ENCODE results near the gene PPP1R36.
"Not testable (repeated sequence)": the region's sequence is repeated elsewhere in the genome, so short reads cannot be mapped to it uniquely, and the experiment has no call there.

PPP1R36 gene

DNA sequence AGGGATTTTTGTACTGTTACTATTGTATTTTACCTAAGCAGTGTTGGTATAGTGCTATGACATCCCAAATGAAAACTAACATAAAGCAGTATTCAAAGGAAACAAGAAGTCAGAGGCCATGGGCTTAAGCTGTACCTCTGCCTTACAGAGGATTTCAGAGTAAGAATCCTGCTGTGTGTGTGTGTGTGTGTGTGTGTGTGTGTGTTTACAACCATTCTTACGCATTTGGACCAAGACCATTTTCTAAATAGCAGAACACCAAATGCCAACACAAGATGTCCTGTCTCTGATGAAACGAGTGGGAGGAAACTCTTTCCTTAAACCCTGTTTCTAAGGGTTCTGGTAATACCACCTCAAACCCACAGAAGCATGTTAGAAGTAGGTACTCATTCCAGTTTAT lies 64.4 kb downstream of the PPP1R36 start:
- 80% methylated on average over 1 of the region's 2 CpGs; no CpG with 5 or more reads in 1 of the 2 experiments for WGBS, 2 experiments (ENCODE audit: insufficient coverage in 2 of 2)
- Histone ChIP-seq H3K27ac (ENCODE audit: low read depth, low read length, severe bottlenecking) (no peak overlapping the region), H3K36me3 (ENCODE audit: control insufficient read depth, insufficient read depth, low read length) (no peaks in the 10 kb centered on the region), H3K4me3 (ENCODE audit: extremely low read depth, insufficient read depth, low read length, poor library complexity, severe bottlenecking) (no peak overlapping the region), H3K9me3 (ENCODE audit: control insufficient read depth, low read length) (no peaks in the 10 kb centered on the region), H3K4me1 (ENCODE audit: control insufficient read depth, insufficient read depth, low read length, poor library complexity, severe bottlenecking) (peaks cover 28% of the 10 kb centered on the region)

DNA sequence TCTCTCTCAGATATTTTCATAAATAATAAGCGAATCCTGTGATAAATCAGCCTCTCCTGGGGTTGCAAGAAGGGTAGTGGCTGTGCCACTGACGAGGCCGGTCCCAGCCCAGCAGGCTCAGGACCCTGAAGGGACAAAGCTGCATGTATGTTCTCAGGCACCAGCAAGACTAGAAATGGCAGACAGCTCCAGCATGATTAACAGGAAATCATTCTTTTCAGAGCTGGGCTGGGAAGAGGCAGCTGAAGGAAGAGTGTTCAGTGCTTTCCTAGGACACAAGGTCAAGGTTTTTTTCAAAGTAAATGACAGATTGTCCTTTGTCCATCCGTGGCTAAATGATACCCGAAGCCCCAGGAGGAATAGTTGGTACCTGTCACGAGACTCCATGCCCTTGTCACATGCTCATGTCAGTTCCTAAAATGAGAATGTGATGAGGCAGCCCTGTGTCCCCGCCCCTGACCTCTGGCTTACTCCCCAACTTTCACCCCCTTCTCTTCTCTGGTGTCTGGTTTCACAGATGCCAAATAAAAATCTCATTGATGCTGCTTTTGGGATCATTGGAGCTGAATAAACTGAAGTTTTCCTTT lies 65.1 kb downstream of the PPP1R36 start:
- no peak overlapping the region for H3K27ac ChIP-seq (ENCODE audit: low read depth, low read length, severe bottlenecking)
- peaks cover 32% of the 10 kb centered on the region for H3K4me1 ChIP-seq (ENCODE audit: control insufficient read depth, insufficient read depth, low read length, poor library complexity, severe bottlenecking)
- no peaks in the 10 kb centered on the region for H3K36me3 ChIP-seq (ENCODE audit: control insufficient read depth, insufficient read depth, low read length)
- no peak overlapping the region for H3K4me3 ChIP-seq (ENCODE audit: extremely low read depth, insufficient read depth, low read length, poor library complexity, severe bottlenecking)
- no peaks in the 10 kb centered on the region for H3K9me3 ChIP-seq (ENCODE audit: control insufficient read depth, low read length)
- 83 to 90% methylated on average over 4 to 5 of the region's 7 CpGs for WGBS, 2 experiments (ENCODE audit: insufficient coverage in 2 of 2)

DNA sequence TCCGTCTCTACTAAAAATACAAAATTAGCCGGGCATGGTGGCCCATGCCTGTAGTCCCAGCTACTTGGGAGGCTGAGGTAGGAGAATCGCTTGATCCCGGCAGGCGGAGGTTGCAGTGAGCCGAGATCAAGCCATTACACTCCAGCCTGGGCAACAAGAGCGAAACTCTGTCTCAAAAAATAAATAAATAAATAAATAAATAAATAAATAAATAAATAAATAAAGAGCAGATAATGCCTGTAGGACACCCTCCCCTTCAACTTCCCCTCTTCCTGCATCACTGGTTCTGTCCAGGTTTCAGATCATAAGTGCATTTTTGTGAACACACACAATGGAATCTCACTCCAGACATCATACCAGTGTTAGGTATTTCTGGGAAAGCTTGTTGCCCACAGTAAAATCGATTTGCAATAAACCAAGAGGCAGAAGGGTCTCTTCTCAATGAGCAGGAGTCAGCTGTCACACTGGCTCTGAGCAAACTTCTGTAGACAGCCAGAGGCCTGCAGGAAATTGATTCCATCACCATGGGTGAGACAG lies 68.2 kb downstream of the PPP1R36 start:
- H3K4me3 ChIP-seq (ENCODE audit: extremely low read depth, insufficient read depth, low read length, poor library complexity, severe bottlenecking); H3K36me3 ChIP-seq (ENCODE audit: control insufficient read depth, insufficient read depth, low read length); H3K9me3 ChIP-seq (ENCODE audit: control insufficient read depth, low read length): not testable (repeated sequence)
- H3K4me1 ChIP-seq (ENCODE audit: control insufficient read depth, insufficient read depth, low read length, poor library complexity, severe bottlenecking) = peaks cover 20% of the 10 kb centered on the region
- 63 to 95% methylated on average over 1 to 6 of the region's 8 CpGs for WGBS, 2 experiments (ENCODE audit: insufficient coverage in 2 of 2)
- peak overlapping the region; percentile 45 for H3K27ac ChIP-seq (ENCODE audit: low read depth, low read length, severe bottlenecking)

DNA sequence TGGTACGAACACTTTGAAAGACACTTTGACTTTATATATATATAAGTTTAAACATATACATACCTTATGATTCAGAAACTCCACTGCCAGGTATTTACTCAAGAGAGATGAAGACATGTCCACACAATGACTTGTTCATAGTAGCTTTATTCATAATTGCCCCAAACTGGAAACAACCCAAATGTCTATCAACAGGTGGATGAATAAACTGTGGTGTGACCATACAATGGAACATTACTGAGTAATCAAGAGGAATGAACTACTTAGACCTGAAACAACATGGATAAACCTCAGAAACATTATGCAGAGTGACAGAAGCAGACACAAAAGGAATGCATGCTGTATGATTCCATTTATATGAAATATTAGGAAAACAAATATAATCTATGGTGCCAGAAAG lies 71.1 kb downstream of the PPP1R36 start:
- H3K36me3 ChIP-seq (ENCODE audit: control insufficient read depth, insufficient read depth, low read length) = no peaks in the 10 kb centered on the region
- H3K9me3 ChIP-seq (ENCODE audit: control insufficient read depth, low read length) = no peaks in the 10 kb centered on the region
- H3K27ac ChIP-seq (ENCODE audit: low read depth, low read length, severe bottlenecking) = no peak overlapping the region
- H3K4me1 ChIP-seq (ENCODE audit: control insufficient read depth, insufficient read depth, low read length, poor library complexity, severe bottlenecking) = peaks cover 11% of the 10 kb centered on the region
- WGBS, 2 experiments (ENCODE audit: insufficient coverage in 2 of 2) = no CpG with 5 or more reads among the region's 1 CpG
- no peak overlapping the region for H3K4me3 ChIP-seq (ENCODE audit: extremely low read depth, insufficient read depth, low read length, poor library complexity, severe bottlenecking)

DNA sequence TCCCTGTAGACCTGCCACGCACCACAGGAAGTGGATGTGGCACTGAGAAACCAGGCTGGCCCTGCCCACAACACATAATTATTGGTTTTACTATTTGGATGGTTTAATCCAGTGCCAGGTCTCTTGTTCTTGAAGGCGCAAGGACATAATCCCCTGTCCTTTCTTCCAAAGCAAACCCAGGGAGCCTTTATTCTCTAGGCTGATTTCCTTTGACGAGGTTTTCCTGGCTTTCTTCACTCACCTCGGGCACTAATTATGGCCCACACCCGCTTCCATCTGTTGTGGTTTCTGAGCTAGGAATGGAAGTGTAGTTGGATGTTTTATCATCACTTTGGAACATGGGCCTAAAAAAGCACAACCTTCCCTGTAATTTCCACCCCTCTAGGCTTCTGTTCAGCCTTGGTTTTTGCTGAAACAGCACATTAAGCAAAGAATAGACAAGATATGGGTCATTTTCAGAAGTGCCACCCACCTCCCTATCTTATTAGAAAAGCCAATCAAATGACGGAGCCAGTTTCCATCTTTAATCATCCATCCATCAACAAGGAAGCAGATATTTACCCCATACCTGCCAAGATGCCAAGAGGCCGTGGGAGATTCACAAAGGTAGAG lies 73.9 kb downstream of the PPP1R36 start:
- no peak overlapping the region for H3K27ac ChIP-seq (ENCODE audit: low read depth, low read length, severe bottlenecking)
- WGBS, 2 experiments (ENCODE audit: insufficient coverage in 2 of 2) = 87 to 96% methylated on average over 3 to 4 of the region's 7 CpGs
- H3K36me3 ChIP-seq (ENCODE audit: control insufficient read depth, insufficient read depth, low read length) = no peaks in the 10 kb centered on the region
- H3K4me1 ChIP-seq (ENCODE audit: control insufficient read depth, insufficient read depth, low read length, poor library complexity, severe bottlenecking) = peaks cover 7% of the 10 kb centered on the region
- no peaks in the 10 kb centered on the region for H3K9me3 ChIP-seq (ENCODE audit: control insufficient read depth, low read length)
- no peak overlapping the region for H3K4me3 ChIP-seq (ENCODE audit: extremely low read depth, insufficient read depth, low read length, poor library complexity, severe bottlenecking)

DNA sequence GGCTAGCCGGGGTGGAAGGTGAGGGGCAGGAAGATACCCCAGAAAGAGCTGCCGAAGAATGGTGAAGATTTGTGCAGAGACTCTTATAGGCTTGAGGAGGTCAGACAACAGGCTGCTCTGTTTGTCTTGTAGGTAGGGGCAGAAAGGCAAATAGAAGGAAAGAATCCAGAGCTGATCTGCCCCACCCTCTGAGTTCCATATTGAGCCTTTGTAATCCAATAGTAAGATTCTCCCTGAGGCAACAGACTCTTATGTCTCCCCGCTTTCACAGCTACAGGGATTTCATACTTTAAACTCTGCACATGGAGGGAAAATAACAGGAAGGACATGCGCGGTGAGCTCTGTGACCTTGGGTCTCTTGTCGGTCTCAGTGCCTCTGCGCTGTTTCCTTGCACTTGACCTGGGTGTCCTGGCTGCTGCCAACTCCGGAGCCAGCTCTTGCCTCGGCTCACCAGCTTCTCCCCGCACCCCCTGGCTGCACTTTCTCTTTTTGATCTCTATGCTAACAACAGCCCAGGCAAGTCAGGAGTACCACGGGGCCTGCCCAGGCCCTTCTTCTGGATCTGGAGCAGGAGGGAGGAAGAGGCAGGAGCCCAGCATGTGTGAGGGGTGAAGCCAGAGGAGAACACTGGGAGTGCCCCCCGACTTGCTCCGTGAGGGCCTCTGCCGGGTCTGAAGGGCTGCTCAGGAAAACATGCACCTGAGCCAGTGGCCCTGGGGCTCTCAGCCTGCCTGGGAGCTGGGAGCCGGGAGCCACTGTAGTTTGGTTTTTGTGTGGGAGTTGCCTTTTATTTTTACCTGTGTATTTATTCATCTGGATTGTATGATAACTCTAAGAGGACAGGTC lies 75.8 kb downstream of the PPP1R36 start:
- Histone ChIP-seq H3K9me3 (ENCODE audit: control insufficient read depth, low read length) (no peaks in the 10 kb centered on the region), H3K4me3 (ENCODE audit: extremely low read depth, insufficient read depth, low read length, poor library complexity, severe bottlenecking) (no peak overlapping the region), H3K27ac (ENCODE audit: low read depth, low read length, severe bottlenecking) (no peak overlapping the region), H3K4me1 (ENCODE audit: control insufficient read depth, insufficient read depth, low read length, poor library complexity, severe bottlenecking) (peaks cover 5% of the 10 kb centered on the region), H3K36me3 (ENCODE audit: control insufficient read depth, insufficient read depth, low read length) (no peaks in the 10 kb centered on the region)
- WGBS, 2 experiments (ENCODE audit: insufficient coverage in 2 of 2) = 79 to 85% methylated on average over 9 to 12 of the region's 15 CpGs

DNA sequence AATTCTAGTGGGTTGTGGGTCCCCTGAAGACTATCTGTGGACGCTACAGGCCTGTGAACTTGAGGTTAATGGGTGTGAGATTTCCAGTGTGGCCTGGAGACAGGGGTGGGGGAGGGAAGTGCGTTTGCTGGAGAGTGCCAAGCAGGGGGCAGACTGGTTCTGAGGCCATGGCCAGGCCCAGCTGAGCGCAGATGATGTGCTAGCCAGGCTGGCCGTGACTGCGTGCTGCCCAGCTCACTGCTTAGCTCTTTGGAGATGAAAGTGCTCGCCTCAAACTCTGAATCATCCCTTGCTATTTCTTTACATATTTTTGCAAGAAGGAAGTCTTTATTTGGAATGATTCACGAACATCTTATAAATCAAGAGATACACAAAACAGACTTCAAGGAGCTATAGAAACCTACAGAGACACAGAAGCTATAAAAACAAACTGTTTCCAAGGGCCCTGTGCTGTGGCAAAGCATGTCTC lies 79.2 kb downstream of the PPP1R36 start:
- no peak overlapping the region for H3K4me3 ChIP-seq (ENCODE audit: extremely low read depth, insufficient read depth, low read length, poor library complexity, severe bottlenecking)
- no peak overlapping the region for H3K27ac ChIP-seq (ENCODE audit: low read depth, low read length, severe bottlenecking)
- WGBS, 2 experiments (ENCODE audit: insufficient coverage in 2 of 2) = 54 to 65% methylated on average over 3 to 5 of the region's 7 CpGs
- no peaks in the 10 kb centered on the region for H3K36me3 ChIP-seq (ENCODE audit: control insufficient read depth, insufficient read depth, low read length)
- no peaks in the 10 kb centered on the region for H3K9me3 ChIP-seq (ENCODE audit: control insufficient read depth, low read length)
- H3K4me1 ChIP-seq (ENCODE audit: control insufficient read depth, insufficient read depth, low read length, poor library complexity, severe bottlenecking) = peaks cover 5% of the 10 kb centered on the region

DNA sequence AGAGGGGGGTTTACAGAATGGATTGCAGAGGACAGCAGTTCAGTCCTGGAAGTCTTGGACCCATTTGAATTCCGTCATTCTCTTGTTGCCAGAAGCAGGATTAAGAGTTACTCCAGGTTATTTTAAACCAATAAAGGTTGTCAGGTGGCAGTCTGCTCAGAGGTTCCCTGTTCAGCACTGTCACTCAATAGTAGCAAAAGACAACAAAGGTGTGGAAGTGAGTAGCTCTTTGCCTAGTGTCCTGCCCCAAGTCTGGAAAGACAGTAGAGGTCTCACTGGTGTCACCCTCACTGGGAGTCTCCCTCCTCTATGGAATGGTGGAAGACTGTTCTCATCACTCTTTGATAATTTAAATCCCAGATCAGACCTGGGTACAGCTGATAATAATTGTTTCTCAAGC lies 81.0 kb downstream of the PPP1R36 start:
- 80 to 83% methylated on average over 1 of the region's 1 CpG for WGBS, 2 experiments (ENCODE audit: insufficient coverage in 2 of 2)
- no peaks in the 10 kb centered on the region for H3K9me3 ChIP-seq (ENCODE audit: control insufficient read depth, low read length)
- no peak overlapping the region for H3K4me3 ChIP-seq (ENCODE audit: extremely low read depth, insufficient read depth, low read length, poor library complexity, severe bottlenecking)
- H3K27ac ChIP-seq (ENCODE audit: low read depth, low read length, severe bottlenecking) = no peak overlapping the region
- H3K4me1 ChIP-seq (ENCODE audit: control insufficient read depth, insufficient read depth, low read length, poor library complexity, severe bottlenecking) = peaks cover 5% of the 10 kb centered on the region
- H3K36me3 ChIP-seq (ENCODE audit: control insufficient read depth, insufficient read depth, low read length) = no peaks in the 10 kb centered on the region

DNA sequence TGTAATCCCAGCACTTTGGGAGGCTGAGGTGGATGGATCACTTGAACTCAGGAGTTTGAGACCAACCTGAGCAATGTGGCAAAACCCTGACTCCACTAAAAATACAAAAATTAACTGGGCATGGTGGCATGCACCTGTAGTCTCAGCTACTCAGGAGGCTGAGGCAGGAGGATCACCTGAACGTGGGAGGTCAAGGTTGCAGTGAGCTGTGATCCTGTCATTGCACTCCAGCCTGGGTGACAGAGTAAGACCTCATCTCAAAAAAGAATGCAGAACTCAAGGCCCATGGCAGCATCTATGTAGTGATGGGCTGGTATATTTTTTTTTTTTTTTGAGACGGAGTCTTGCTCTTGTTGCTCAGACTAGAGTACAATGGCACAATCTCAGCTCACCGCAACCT lies 81.5 kb downstream of the PPP1R36 start:
- H3K27ac ChIP-seq (ENCODE audit: low read depth, low read length, severe bottlenecking); H3K9me3 ChIP-seq (ENCODE audit: control insufficient read depth, low read length); H3K36me3 ChIP-seq (ENCODE audit: control insufficient read depth, insufficient read depth, low read length); H3K4me1 ChIP-seq (ENCODE audit: control insufficient read depth, insufficient read depth, low read length, poor library complexity, severe bottlenecking); H3K4me3 ChIP-seq (ENCODE audit: extremely low read depth, insufficient read depth, low read length, poor library complexity, severe bottlenecking): not testable (repeated sequence)
- WGBS, 2 experiments (ENCODE audit: insufficient coverage in 2 of 2) = 85 to 100% methylated on average over 1 to 2 of the region's 3 CpGs

DNA sequence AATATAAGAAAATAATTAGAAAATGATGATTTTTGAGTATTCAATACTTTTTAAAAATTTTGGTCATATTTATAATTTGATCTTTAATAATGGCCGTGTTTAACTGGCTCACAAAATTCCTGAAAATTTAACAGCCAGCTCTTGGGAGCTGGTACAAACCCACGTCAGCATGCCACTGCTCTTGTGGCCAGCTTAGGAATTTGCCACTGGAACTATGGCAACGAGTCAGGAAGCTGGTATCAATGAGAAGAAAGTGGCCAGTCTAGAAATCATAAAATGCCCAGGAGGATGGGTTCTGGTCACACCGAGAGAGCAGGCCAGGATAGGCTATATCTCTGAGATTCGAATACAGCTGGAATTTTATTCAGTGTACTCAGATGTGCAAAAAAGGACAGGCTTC lies 82.3 kb downstream of the PPP1R36 start:
- Histone ChIP-seq H3K4me1 (ENCODE audit: control insufficient read depth, insufficient read depth, low read length, poor library complexity, severe bottlenecking) (peaks cover 5% of the 10 kb centered on the region), H3K27ac (ENCODE audit: low read depth, low read length, severe bottlenecking) (no peak overlapping the region), H3K36me3 (ENCODE audit: control insufficient read depth, insufficient read depth, low read length) (no peaks in the 10 kb centered on the region), H3K9me3 (ENCODE audit: control insufficient read depth, low read length) (no peaks in the 10 kb centered on the region), H3K4me3 (ENCODE audit: extremely low read depth, insufficient read depth, low read length, poor library complexity, severe bottlenecking) (no peak overlapping the region)
- WGBS, 2 experiments (ENCODE audit: insufficient coverage in 2 of 2) = 90 to 95% methylated on average over 5 of the region's 5 CpGs
